H1 (cell line): ENCODE measurements around the gene KCTD16. TPM values are rescaled to one million over a fixed set of nuclear protein-coding genes. Genes with fewer than 3 reads are reported as not detected.

Source experiments
- CTCF ChIA-PET: fragments of 300-600 bp; sonication (Branson Sonifier 250); formaldehyde crosslinking; loops from one replicate; lab custom pipeline; 2021; ENCODE audit not compliant: partially characterized antibody; lab: Charles Lee
- POLR2A ChIA-PET: fragments of 300-600 bp; sonication (Branson Sonifier 250); formaldehyde crosslinking; loops from one replicate; lab custom pipeline; 2021; ENCODE audit warnings: inconsistent platforms; ENCODE audit not compliant: partially characterized antibody; lab: Charles Lee
- DNase-seq, 2 experiments: peaks; one replicate each; pipeline versions ENCODE4 v3.0.0 to v3.0.0-alpha.2; 2010 to 2022; ENCODE audit warnings: low spot score in 2 of 2, low read depth in 1 of 2, mixed read lengths in 1 of 2
- FAIRE-seq: peaks from 2 replicates; lab custom pipeline; 2011; peaks lifted over from hg19 to GRCh38; lab: Jason Lieb, UNC
- H2AFZ ChIP-seq: 2 replicates; pipeline ENCODE4 v1.8.1; 2012; ENCODE audit warnings: low read length, inconsistent platforms
- H2AK5ac ChIP-seq: 2 replicates; pipeline ENCODE4 v1.6.1; 2013; ENCODE audit warnings: low read depth, low read length
- H2BK120ac ChIP-seq: replicated peaks from 2 replicates; pipeline ENCODE3; 2013; ENCODE audit warnings: low read depth, low read length, inconsistent platforms
- H2BK12ac ChIP-seq: 2 replicates; pipeline ENCODE4 v1.6.1; 2013; ENCODE audit warnings: low read depth, low read length
- H2BK15ac ChIP-seq: 2 replicates; pipeline ENCODE4 v1.6.1; 2013; ENCODE audit warnings: low read length
- H2BK20ac ChIP-seq: 2 replicates; pipeline ENCODE4 v1.6.1; 2013; ENCODE audit warnings: low read length
- H2BK5ac ChIP-seq: 2 replicates; pipeline ENCODE4 v1.6.1; 2013; ENCODE audit warnings: low read depth, low read length
- H3K14ac ChIP-seq: 2 replicates; pipeline ENCODE4 v1.6.1; 2013; ENCODE audit warnings: inconsistent platforms; ENCODE audit not compliant: insufficient read length
- H3K18ac ChIP-seq: 2 replicates; pipeline ENCODE4 v1.6.1; 2013; ENCODE audit warnings: low read length; ENCODE audit errors: extremely low read depth
- H3K23ac ChIP-seq: 2 replicates; pipeline ENCODE4 v1.6.1; 2013; ENCODE audit warnings: inconsistent platforms; ENCODE audit not compliant: insufficient read length
- H3K23me2 ChIP-seq: 2 replicates; pipeline ENCODE4 v1.6.1; 2013; ENCODE audit warnings: low read depth, low read length
- H3K27ac ChIP-seq: 2 replicates; pipeline ENCODE4 v1.6.1; 2011; ENCODE audit warnings: low read depth, low read length, inconsistent platforms
- H3K27me3 ChIP-seq, 4 experiments: replicated peaks in 1 of 4; 1 replicate in 1 of 4; 2 replicates in 3 of 4; pipeline versions ENCODE4 v1.6.1 to v1.8.1; 2011 to 2013; ENCODE audit warnings: low read length in 3 of 4, mild to moderate bottlenecking in 3 of 4, inconsistent platforms in 2 of 4, mixed read lengths in 2 of 4, moderate library complexity in 1 of 4; ENCODE audit not compliant: control insufficient read depth in 3 of 4, insufficient read depth in 3 of 4; ENCODE audit errors: extremely low read depth in 1 of 4
- H3K36me3 ChIP-seq, 4 experiments: 2 replicates each; pipeline versions ENCODE4 v1.6.1 to v1.8.1; 2011 to 2013; ENCODE audit warnings: mild to moderate bottlenecking in 4 of 4, low read length in 3 of 4, moderate library complexity in 2 of 4, control low read depth in 1 of 4, inconsistent platforms in 1 of 4; ENCODE audit not compliant: insufficient read depth in 4 of 4, control insufficient read depth in 2 of 4
- H3K4ac ChIP-seq: replicated peaks from 2 replicates; pipeline ENCODE3; 2013; ENCODE audit warnings: low read length, low read depth, mixed read lengths, inconsistent platforms; ENCODE audit not compliant: insufficient read length
- H3K4me1 ChIP-seq, 4 experiments: replicated peaks in 1 of 4; 1 replicate in 1 of 4; 2 replicates in 3 of 4; pipeline versions ENCODE4 v1.6.1 to v1.8.1; 2011 to 2013; ENCODE audit warnings: low read length in 3 of 4, inconsistent platforms in 2 of 4, mixed read lengths in 1 of 4; ENCODE audit not compliant: insufficient read depth in 4 of 4, control insufficient read depth in 3 of 4
- H3K4me2 ChIP-seq, 2 experiments: 2 replicates each; pipeline versions ENCODE4 v1.6.1 to v1.8.1; 2011 to 2013; ENCODE audit warnings: low read depth in 2 of 2, low read length in 2 of 2, control low read depth in 1 of 2, inconsistent platforms in 1 of 2, mild to moderate bottlenecking in 1 of 2; ENCODE audit not compliant: insufficient read depth in 1 of 2
- H3K4me3 ChIP-seq, 4 experiments: fragments of 200-600, 300-600 bp in 1 of 4; sonication (generic), shearing (Covaris generic), sonication (Bioruptor Twin) in 1 of 4; 2 replicates each; pipeline versions ENCODE4 v1.5.1 to v1.8.1; 2011 to 2016; ENCODE audit warnings: low read length in 4 of 4, low read depth in 3 of 4, control low read depth in 2 of 4, inconsistent platforms in 2 of 4, mild to moderate bottlenecking in 2 of 4, mixed read lengths in 1 of 4, moderate library complexity in 1 of 4; ENCODE audit not compliant: insufficient read depth in 2 of 4; ENCODE audit errors: extremely low read depth in 1 of 4
- H3K56ac ChIP-seq: replicated peaks from 2 replicates; pipeline ENCODE3; 2013; ENCODE audit warnings: low read depth, mild to moderate bottlenecking, mixed read lengths, low read length, inconsistent platforms; ENCODE audit not compliant: insufficient read length
- H3K79me1 ChIP-seq: 2 replicates; pipeline ENCODE4 v1.6.1; 2013; ENCODE audit warnings: low read depth, low read length, control low read depth
- H3K79me2 ChIP-seq, 2 experiments: 2 replicates each; pipeline versions ENCODE4 v1.6.1 to v1.8.1; 2012 to 2013; ENCODE audit warnings: low read length in 2 of 2, mild to moderate bottlenecking in 2 of 2, inconsistent platforms in 1 of 2; ENCODE audit not compliant: insufficient read depth in 2 of 2, control insufficient read depth in 1 of 2
- H3K9ac ChIP-seq, 4 experiments: replicated peaks in 1 of 4; 1 replicate in 1 of 4; 2 replicates in 3 of 4; pipeline versions ENCODE4 v1.6.1 to v1.8.1; 2011 to 2013; ENCODE audit warnings: low read depth in 3 of 4, low read length in 3 of 4, control low read depth in 2 of 4, mild to moderate bottlenecking in 2 of 4, moderate library complexity in 2 of 4, inconsistent platforms in 1 of 4; ENCODE audit errors: extremely low read depth in 1 of 4
- H3K9me3 ChIP-seq, 2 experiments: 2 replicates each; pipeline versions ENCODE4 v1.6.1 to v1.8.1; 2012 to 2013; ENCODE audit warnings: mild to moderate bottlenecking in 2 of 2, moderate library complexity in 2 of 2, control low read depth in 1 of 2, inconsistent platforms in 1 of 2, low read depth in 1 of 2, low read length in 1 of 2, mixed read lengths in 1 of 2; ENCODE audit not compliant: insufficient read depth in 2 of 2
- H4K20me1 ChIP-seq, 2 experiments: replicated peaks in 1 of 2; 2 replicates each; pipeline versions ENCODE3 to v1.8.1; 2011 to 2013; ENCODE audit warnings: inconsistent platforms in 2 of 2, low read length in 2 of 2, mild to moderate bottlenecking in 1 of 2; ENCODE audit not compliant: insufficient read depth in 2 of 2, control insufficient read depth in 1 of 2
- H4K5ac ChIP-seq: 2 replicates; pipeline ENCODE4 v1.6.1; 2013; ENCODE audit warnings: low read length, low read depth, mixed read lengths, inconsistent platforms; ENCODE audit not compliant: insufficient read length
- H4K8ac ChIP-seq: 2 replicates; pipeline ENCODE4 v1.8.0; 2013; ENCODE audit warnings: mild to moderate bottlenecking, moderate library complexity, low read length, inconsistent platforms; ENCODE audit not compliant: insufficient read depth; ENCODE audit errors: extremely low read depth
- H4K91ac ChIP-seq: replicated peaks from 2 replicates; pipeline ENCODE3; 2013; ENCODE audit warnings: low read length, mixed read lengths, inconsistent platforms; ENCODE audit not compliant: insufficient read length
- CREB1 ChIP-seq: IDR thresholded peaks from 2 replicates; pipeline ENCODE4 v1.6.1; 2012; ENCODE audit warnings: inconsistent platforms
- FOSL1 ChIP-seq: IDR thresholded peaks from 2 replicates; pipeline ENCODE4 v1.6.1; 2011; ENCODE audit warnings: mild to moderate bottlenecking, low read depth, low read length, moderate library complexity; ENCODE audit not compliant: insufficient read depth
- JUND ChIP-seq: IDR thresholded peaks from 2 replicates; pipeline ENCODE4 v1.6.1; 2011; ENCODE audit warnings: mild to moderate bottlenecking, improper control_type of control experiment, low read length
- SP2 ChIP-seq: IDR thresholded peaks from 2 replicates; pipeline ENCODE4 v1.6.1; 2012; ENCODE audit warnings: mild to moderate bottlenecking, low read length, inconsistent platforms
- SUZ12 ChIP-seq: fragments of 200-600 bp; sonication (generic); IDR thresholded peaks from 2 replicates; pipeline ENCODE4 v1.6.1; 2012; ENCODE audit warnings: mild to moderate bottlenecking, inconsistent platforms, low read length, moderate library complexity, mixed read lengths
- TEAD4 ChIP-seq: IDR thresholded peaks from 2 replicates; pipeline ENCODE4 v1.6.1; 2012; ENCODE audit warnings: low read depth, low read length, inconsistent platforms, mixed read lengths
- WGBS, 2 experiments: shearing (Covaris generic) in 1 of 2; methylation state at CpG; one replicate each; pipeline versions ENCODE4 v1.1.6 to v1.1.7; 2013 to 2015; ENCODE audit warnings: low lambda C conversion rate in 2 of 2, mixed read lengths in 2 of 2, inconsistent platforms in 1 of 2, low coverage in 1 of 2, missing lambda C conversion rate in 1 of 2; ENCODE audit not compliant: insufficient replicate concordance in 2 of 2, insufficient coverage in 1 of 2, insufficient read length in 1 of 2; ENCODE audit errors: extremely low coverage in 1 of 2, missing lambda C conversion rate in 1 of 2; 5-methylcytosine and 5-hydroxymethylcytosine counted together
- polyA plus RNA-seq, 7 experiments: library from polyadenylated mRNA; depleted of rRNA in 3 of 7; stranded (reverse) in 5 of 7; unstranded in 2 of 7; fragments of >200 nt in 5 of 7; fragments of 200-250 nt in 2 of 7; gene quantifications; 1 replicate in 5 of 7; 2 replicates in 1 of 7; 4 replicates in 1 of 7; pipeline versions ENCODE4 v1.2.1 to v1.2.3, GENCODE V29; 2011 to 2013; ENCODE audit warnings: missing spikeins in 2 of 7, mixed read lengths in 2 of 7
- total RNA-seq: library from RNA; stranded (reverse); fragmentation: NEBNext Ultra II Directional; extraction: Animal tissue kit (Norgen Biotek cat#: 25700); gene quantifications from 2 replicates; pipeline ENCODE4 v1.2.1, GENCODE V29; 2021

Gene KCTD16
- total and polyA plus RNA-seq, 2 of the 8 experiments (the other 6 are each of a cell fraction or from before 2014, with no cell fraction given) = 0.03 to 0.24 TPM

GRCh38 chr5:144206141-144206540 lies 35.5 kb downstream of the KCTD16 start:
- no peak overlapping the region for H2AK5ac ChIP-seq
- POLR2A ChIA-PET = no interaction called here
- H3K4ac ChIP-seq = no peak overlapping the region
- CTCF ChIA-PET = interaction anchor here (0.7 to 7.0 kb wide), 12 partner anchors 9 to 1032 kb away, joined by 3 to 71 read pairs (median 4); no protein-coding TSS in a partner anchor
- no peak for FAIRE-seq
- no peak overlapping the region for H2BK120ac ChIP-seq
- no peak overlapping the region for H3K23ac ChIP-seq
- no peak overlapping the region for H3K27ac ChIP-seq
- 0 out of 2 replicates have a peak, but pooled peaks cover 4% of the 10 kb centered on the region for H3K23me2 ChIP-seq
- H3K56ac ChIP-seq = no peak overlapping the region
- H3K4me2 ChIP-seq = no peak overlapping the region
- no peak overlapping the region for H4K8ac ChIP-seq
- H4K5ac ChIP-seq = no peak overlapping the region
- no peak overlapping the region for H2BK20ac ChIP-seq
- no peak overlapping the region for H3K4me3 ChIP-seq
- peaks cover 0 to 10% (median 4%) of the 10 kb centered on the region in 4 experiments; a peak in 3 of 7 replicates for H3K27me3 ChIP-seq
- no peak overlapping the region for H2BK15ac ChIP-seq
- H4K20me1 ChIP-seq = no peaks in the 10 kb centered on the region
- H3K4me1 ChIP-seq = peaks cover 0 to 3% (median 0%) of the 10 kb centered on the region in 4 experiments; a peak in 2 of 7 replicates
- H3K79me2 ChIP-seq = no peaks in the 10 kb centered on the region
- no peak overlapping the region for H3K18ac ChIP-seq
- H3K9me3 ChIP-seq = no peaks in the 10 kb centered on the region
- no peak overlapping the region for H2BK5ac ChIP-seq
- no peaks in the 10 kb centered on the region for H3K36me3 ChIP-seq
- 83% methylated on average over 2 of the region's 2 CpGs; no CpG with 5 or more reads in 1 of the 2 experiments for WGBS, 2 experiments
- H2BK12ac ChIP-seq = no peak overlapping the region
- H3K9ac ChIP-seq = no peak overlapping the region
- no peak for DNase-seq
- no peak overlapping the region for H2AFZ ChIP-seq
- H3K14ac ChIP-seq = no peak overlapping the region
- no peaks in the 10 kb centered on the region for H3K79me1 ChIP-seq
- no peak overlapping the region for H4K91ac ChIP-seq
- no peak for TF ChIP-seq CREB1
- TF ChIP-seq SUZ12 = no peak
- TF ChIP-seq SP2 = no peak
- TF ChIP-seq TEAD4 = no peak
- no peak for TF ChIP-seq JUND
- no peak for TF ChIP-seq FOSL1
